ENCODE results near the gene LINGO1. TPM values are rescaled to one million over a fixed set of nuclear protein-coding genes. Genes with fewer than 3 reads are reported as not detected.

Gene LINGO1
- total and polyA plus RNA-seq, 2 experiments from 2014 or later: 31.8 to 37.0 TPM

DNA sequence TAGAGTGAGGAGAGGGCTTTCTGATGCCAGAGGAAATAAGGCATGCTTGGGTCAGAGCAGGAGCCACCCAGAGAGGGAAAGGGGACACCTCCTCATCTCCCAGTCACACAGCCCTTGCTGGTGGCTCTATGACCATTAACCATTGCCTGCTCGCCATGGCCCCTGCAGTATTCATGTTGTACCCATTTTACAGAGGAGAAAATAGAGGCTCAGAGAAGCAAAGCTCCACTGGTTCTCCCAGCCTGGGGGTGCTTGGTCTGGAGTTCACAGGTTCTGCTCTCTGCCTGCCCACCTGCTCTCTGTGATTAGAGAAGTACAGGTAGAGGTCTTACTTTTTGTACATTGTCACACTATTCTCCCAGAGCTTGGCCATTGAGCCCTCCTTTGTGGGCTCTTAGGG lies 56.2 kb downstream of the LINGO1 start:
- Histone ChIP-seq H3K36me3 (no peaks in the 10 kb centered on the region), H3K9me3 (ENCODE audit: low read depth) (no peaks in the 10 kb centered on the region), H3K4me3 (no peak overlapping the region), H3K27ac (no peak overlapping the region), H3K27me3 (no peaks in the 10 kb centered on the region), H3K4me1 (ENCODE audit: low read depth) (no peaks in the 10 kb centered on the region)
- TF ChIP-seq, protein P1, sequence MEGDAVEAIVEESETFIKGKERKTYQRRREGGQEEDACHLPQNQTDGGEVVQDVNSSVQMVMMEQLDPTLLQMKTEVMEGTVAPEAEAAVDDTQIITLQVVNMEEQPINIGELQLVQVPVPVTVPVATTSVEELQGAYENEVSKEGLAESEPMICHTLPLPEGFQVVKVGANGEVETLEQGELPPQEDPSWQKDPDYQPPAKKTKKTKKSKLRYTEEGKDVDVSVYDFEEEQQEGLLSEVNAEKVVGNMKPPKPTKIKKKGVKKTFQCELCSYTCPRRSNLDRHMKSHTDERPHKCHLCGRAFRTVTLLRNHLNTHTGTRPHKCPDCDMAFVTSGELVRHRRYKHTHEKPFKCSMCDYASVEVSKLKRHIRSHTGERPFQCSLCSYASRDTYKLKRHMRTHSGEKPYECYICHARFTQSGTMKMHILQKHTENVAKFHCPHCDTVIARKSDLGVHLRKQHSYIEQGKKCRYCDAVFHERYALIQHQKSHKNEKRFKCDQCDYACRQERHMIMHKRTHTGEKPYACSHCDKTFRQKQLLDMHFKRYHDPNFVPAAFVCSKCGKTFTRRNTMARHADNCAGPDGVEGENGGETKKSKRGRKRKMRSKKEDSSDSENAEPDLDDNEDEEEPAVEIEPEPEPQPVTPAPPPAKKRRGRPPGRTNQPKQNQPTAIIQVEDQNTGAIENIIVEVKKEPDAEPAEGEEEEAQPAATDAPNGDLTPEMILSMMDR (IDR thresholded peaks at IDR 0.05; ENCODE audit: low read depth, low read length): no peak
- DNase-seq (ENCODE audit: low read depth in 1 of 2, low spot score in 1 of 2): no peak

DNA sequence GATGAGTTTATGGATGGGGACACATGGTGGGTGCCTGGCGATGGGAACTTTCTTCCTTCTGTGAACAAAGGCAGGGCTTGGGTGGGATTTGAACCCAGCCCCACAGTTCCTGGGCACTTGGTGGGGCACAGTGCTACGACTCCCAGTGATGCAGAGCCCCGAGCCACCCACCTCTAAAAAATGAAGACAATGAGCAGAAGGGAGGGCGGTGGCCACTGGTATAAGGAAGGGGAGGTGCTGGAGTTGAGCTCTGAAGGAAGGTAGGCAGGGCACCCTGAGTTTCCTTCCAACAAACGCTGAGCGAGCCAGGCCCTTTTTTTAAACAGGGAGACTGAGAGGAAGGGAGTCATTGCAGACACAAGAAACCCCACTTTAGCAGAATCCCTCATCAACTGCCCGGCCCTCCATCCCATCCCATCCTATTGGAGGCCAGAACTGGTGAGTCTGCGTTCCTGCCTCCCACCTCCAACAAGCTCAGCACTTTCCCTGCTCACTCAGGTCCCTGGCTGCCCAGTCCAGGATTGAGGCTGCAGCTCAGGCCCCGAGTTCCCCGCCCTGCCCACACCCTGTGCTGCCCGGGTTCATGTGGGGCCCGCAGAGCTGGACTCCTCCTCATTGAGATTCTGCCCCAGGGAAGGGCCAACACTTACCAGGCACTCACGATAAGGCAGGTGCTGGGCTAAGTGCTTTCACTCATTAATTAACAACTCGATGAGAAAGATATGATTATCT lies 57.3 kb downstream of the LINGO1 start:
- Histone ChIP-seq H3K36me3 (no peaks in the 10 kb centered on the region), H3K9me3 (ENCODE audit: low read depth) (no peaks in the 10 kb centered on the region), H3K4me3 (no peak overlapping the region), H3K27ac (no peak overlapping the region), H3K4me1 (ENCODE audit: low read depth) (no peaks in the 10 kb centered on the region), H3K27me3 (no peaks in the 10 kb centered on the region)
- TF ChIP-seq, protein P1 (IDR thresholded peaks at IDR 0.05; ENCODE audit: low read depth, low read length): no peak
- no peak for DNase-seq (ENCODE audit: low read depth in 1 of 2, low spot score in 1 of 2)

DNA sequence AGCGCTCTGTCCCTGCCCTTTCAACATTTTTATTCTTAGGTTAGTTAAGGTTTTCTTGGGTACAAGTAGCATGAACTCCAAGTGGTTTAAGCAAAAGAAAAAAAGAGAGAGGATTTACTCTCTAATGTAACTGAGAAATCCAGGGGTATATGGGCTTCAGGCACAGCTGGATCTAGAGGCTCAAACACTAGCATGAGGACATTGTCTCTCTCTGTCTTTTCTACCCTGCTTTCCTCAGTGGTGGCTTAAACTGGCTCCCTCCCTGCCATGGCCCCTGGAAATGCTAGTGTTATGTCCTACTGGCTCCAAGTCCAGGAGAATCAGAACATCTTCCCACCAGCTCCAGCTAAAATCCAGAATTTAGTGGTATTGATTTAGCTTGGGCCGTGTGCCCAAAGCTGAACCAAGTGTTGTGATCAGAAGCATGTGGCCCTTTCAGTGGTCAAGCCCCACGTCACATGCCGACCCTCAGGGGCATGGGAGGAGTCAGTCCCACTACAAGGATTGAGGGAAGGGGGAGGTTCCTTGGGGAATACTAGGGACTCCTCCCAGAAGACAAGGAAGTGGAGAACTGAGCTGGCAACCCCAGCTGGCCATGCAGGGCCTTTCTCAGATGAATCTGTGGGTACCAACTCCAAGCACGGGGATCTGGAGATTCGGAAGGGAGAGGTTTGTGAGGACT lies 58.0 kb downstream of the LINGO1 start:
- Histone ChIP-seq H3K36me3 (no peaks in the 10 kb centered on the region), H3K4me1 (ENCODE audit: low read depth) (peaks cover 5% of the 10 kb centered on the region), H3K27me3 (no peaks in the 10 kb centered on the region), H3K27ac (no peak overlapping the region), H3K9me3 (ENCODE audit: low read depth) (no peaks in the 10 kb centered on the region), H3K4me3 (no peak overlapping the region)
- no peak for DNase-seq (ENCODE audit: low read depth in 1 of 2, low spot score in 1 of 2)
- TF ChIP-seq, protein P1 (IDR thresholded peaks at IDR 0.05; ENCODE audit: low read depth, low read length): no peak

DNA sequence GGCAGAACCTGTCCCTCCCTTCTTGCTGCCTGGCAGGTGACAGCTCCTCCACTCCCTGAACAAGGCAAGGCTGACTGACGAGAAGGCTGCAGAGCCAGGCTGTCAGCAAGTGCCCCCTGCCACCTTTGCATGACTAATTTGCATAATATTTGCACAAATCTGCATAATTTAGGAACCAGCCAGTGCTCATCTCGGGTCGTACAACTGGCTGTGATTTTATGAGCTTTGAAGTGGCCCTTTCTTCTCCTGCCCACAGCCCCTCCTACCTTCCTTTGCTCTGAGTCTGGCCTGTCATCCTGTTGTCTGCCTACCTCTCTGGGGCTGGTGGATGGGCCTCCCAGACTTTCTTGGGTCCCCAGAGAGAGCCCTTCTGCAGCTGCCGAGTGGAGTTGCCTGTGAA lies 58.9 kb downstream of the LINGO1 start:
- Histone ChIP-seq H3K27ac (no peak overlapping the region), H3K36me3 (no peaks in the 10 kb centered on the region), H3K27me3 (no peaks in the 10 kb centered on the region), H3K4me3 (no peak overlapping the region), H3K4me1 (ENCODE audit: low read depth) (peaks cover 13% of the 10 kb centered on the region), H3K9me3 (ENCODE audit: low read depth) (no peaks in the 10 kb centered on the region)
- DNase-seq (ENCODE audit: low read depth in 1 of 2, low spot score in 1 of 2): no peak
- TF ChIP-seq, protein P1 (IDR thresholded peaks at IDR 0.05; ENCODE audit: low read depth, low read length): no peak

DNA sequence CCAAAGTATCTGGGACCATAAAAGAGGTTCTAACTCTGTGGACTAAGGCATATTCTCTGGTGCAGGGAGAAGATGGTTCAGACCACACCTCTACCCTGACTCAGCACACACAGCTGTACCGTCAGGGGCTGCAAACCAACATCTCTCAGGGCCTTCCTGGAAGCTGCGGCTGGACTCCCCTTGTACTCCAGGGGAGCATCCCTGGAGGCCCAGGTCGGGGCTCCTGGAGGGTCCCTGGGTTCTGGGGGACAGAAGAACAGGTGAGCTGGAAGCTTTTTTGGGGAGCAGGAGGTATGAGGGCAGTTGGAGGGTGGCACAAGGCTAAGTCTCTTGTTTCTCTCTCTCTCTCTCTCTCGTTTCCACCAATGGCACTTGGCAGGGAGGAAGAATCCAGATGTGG lies 60.5 kb downstream of the LINGO1 start:
- no peaks in the 10 kb centered on the region for H3K27me3 ChIP-seq
- DNase-seq (ENCODE audit: low read depth in 1 of 2, low spot score in 1 of 2): no peak
- TF ChIP-seq, protein P1 (IDR thresholded peaks at IDR 0.05; ENCODE audit: low read depth, low read length): no peak
- no peak overlapping the region for H3K4me3 ChIP-seq
- H3K27ac ChIP-seq: no peak overlapping the region
- H3K9me3 ChIP-seq (ENCODE audit: low read depth): no peaks in the 10 kb centered on the region
- H3K4me1 ChIP-seq (ENCODE audit: low read depth): peaks cover 19% of the 10 kb centered on the region
- no peaks in the 10 kb centered on the region for H3K36me3 ChIP-seq

All from cardiac muscle cell (in vitro differentiated cells and primary cell).